K562 (cell line): ENCODE results near the gene ITLN1. TPM values are rescaled to one million over a fixed set of nuclear protein-coding genes. Genes with fewer than 3 reads are reported as not detected.

Experiments used
- ATAC-seq: fragments of 200-7000 bp; cut with Tn5 transposase; 3 replicates; pipeline ENCODE4 v1.9.1; 2020; ENCODE audit warnings: moderate library complexity
- BruUV-seq: library from RNA; stranded (reverse); fragments of 400-500 nt; replicated peaks from 2 replicates; lab custom pipeline; 2021; lab: Mats Ljungman, UMichigan
- CTCF ChIA-PET: fragments of 300-600 bp; formaldehyde crosslinking; extraction: SDS; loops from one replicate; lab custom pipeline; 2021; ENCODE audit warnings: low intra/inter-chr PET ratio; lab: Yijun Ruan, JAX
- POLR2A ChIA-PET: fragments of 300-600, 350-650 bp; sonication (Branson Sonifier 250); formaldehyde crosslinking; extraction: SDS; loops from one replicate; lab custom pipeline; 2021; ENCODE audit warnings: antibody characterized with exemption, inconsistent platforms; lab: Yijun Ruan, JAX
- DNase-seq, 4 experiments: peaks; one replicate each; pipeline versions ENCODE4 v3.0.0 to v3.0.0-alpha.2; 2011 to 2018; ENCODE audit warnings: low spot score in 3 of 4, mixed read lengths in 3 of 4; ENCODE audit errors: extremely low read depth in 1 of 4
- FAIRE-seq: peaks from 2 replicates; lab custom pipeline; 2011; peaks lifted over from hg19 to GRCh38; lab: Jason Lieb, UNC
- H2AFZ ChIP-seq: 2 replicates; pipeline ENCODE4 v1.6.0; 2011; ENCODE audit warnings: low read depth, low read length, control low read depth, inconsistent platforms
- H3K27ac ChIP-seq: fragments of 200-600 bp; 3 replicates; pipeline ENCODE4 v1.8.0; 2011; ENCODE audit warnings: low read depth, mild to moderate bottlenecking, control low read depth, inconsistent platforms, low read length, moderate library complexity, mixed read lengths; ENCODE audit errors: extremely low read depth
- H3K27me3 ChIP-seq, 2 experiments: fragments of 300-600 bp in 1 of 2; 2 replicates in 1 of 2; 3 replicates in 1 of 2; pipeline versions ENCODE4 v1.6.0 to v1.8.0; 2011; ENCODE audit warnings: inconsistent platforms in 2 of 2, low read length in 2 of 2, mild to moderate bottlenecking in 1 of 2, mixed read lengths in 1 of 2, moderate library complexity in 1 of 2; ENCODE audit not compliant: control insufficient read depth in 2 of 2, insufficient read depth in 2 of 2
- H3K36me3 ChIP-seq: fragments of 300-600 bp; 3 replicates; pipeline ENCODE4 v1.8.0; 2011; ENCODE audit warnings: mild to moderate bottlenecking, low read length, inconsistent platforms; ENCODE audit not compliant: control insufficient read depth, insufficient read depth
- H3K4me1 ChIP-seq, 2 experiments: fragments of 200-600 bp in 1 of 2; replicated peaks in 1 of 2; 2 replicates in 1 of 2; 3 replicates in 1 of 2; pipeline versions ENCODE4 v1.5.1 to v1.8.0; 2011; ENCODE audit warnings: inconsistent platforms in 2 of 2, low read length in 2 of 2, mild to moderate bottlenecking in 1 of 2, mixed read lengths in 1 of 2, moderate library complexity in 1 of 2; ENCODE audit not compliant: control insufficient read depth in 2 of 2, insufficient read depth in 2 of 2
- H3K4me2 ChIP-seq: 2 replicates; pipeline ENCODE4 v1.6.1; 2011; ENCODE audit warnings: low read length, control low read depth, inconsistent platforms, mixed read lengths; ENCODE audit not compliant: insufficient read depth
- H3K4me3 ChIP-seq: fragments of 200-600 bp; sonication (generic), shearing (Covaris generic); 2 replicates; pipeline ENCODE4 v1.5.1; 2016; ENCODE audit warnings: control low read depth, inconsistent platforms
- H3K79me2 ChIP-seq: fragments of 200-600 bp; 3 replicates; pipeline ENCODE4 v1.8.0; 2011; ENCODE audit warnings: low read length, inconsistent platforms; ENCODE audit not compliant: control insufficient read depth, insufficient read depth
- H3K9ac ChIP-seq, 2 experiments: 2 replicates each; pipeline versions ENCODE4 v1.6.0 to v1.6.1; 2011; ENCODE audit warnings: low read depth in 2 of 2, low read length in 2 of 2, control low read depth in 1 of 2, inconsistent platforms in 1 of 2, mild to moderate bottlenecking in 1 of 2, mixed read lengths in 1 of 2; ENCODE audit not compliant: insufficient read depth in 1 of 2
- H3K9me1 ChIP-seq: one replicate; pipeline ENCODE4 v1.6.0; 2011; ENCODE audit warnings: inconsistent platforms, mild to moderate bottlenecking, low read length, moderate library complexity; ENCODE audit not compliant: control insufficient read depth, insufficient read depth
- H3K9me3 ChIP-seq: replicated peaks from 2 replicates; pipeline ENCODE4 v1.5.1; 2011; ENCODE audit warnings: low read depth, low read length, inconsistent platforms; ENCODE audit not compliant: control insufficient read depth, insufficient read depth
- H4K20me1 ChIP-seq: replicated peaks from 2 replicates; pipeline ENCODE4 v1.6.1; 2011; ENCODE audit warnings: low read length, inconsistent platforms, mixed read lengths; ENCODE audit not compliant: control insufficient read depth, insufficient read depth
- COPS2 ChIP-seq: fragments of 450-650 bp; conservative IDR thresholded peaks from 2 replicates; pipeline ENCODE4 v1.6.1; 2016; ENCODE audit warnings: mild to moderate bottlenecking, moderate library complexity
- PKNOX1 ChIP-seq: fragments of 450-650 bp; IDR thresholded peaks from 2 replicates; pipeline ENCODE4 v1.6.1; 2016
- TCF7 ChIP-seq: sonication (generic); IDR thresholded peaks from 2 replicates; pipeline ENCODE4 v1.6.1; 2016; ENCODE audit warnings: antibody characterized with exemption, borderline replicate concordance
- ZNF263 ChIP-seq: sonication (generic); formaldehyde crosslinking; IDR thresholded peaks from 2 replicates; pipeline ENCODE4 v1.8.0; 2022; ENCODE audit warnings: mild to moderate bottlenecking, missing genetic modification reagents, borderline replicate concordance
- ZNF609 ChIP-seq: sonication (generic); formaldehyde crosslinking; IDR thresholded peaks from 2 replicates; pipeline ENCODE4 v1.8.1; 2023; ENCODE audit warnings: missing genetic modification reagents, mild to moderate bottlenecking, borderline replicate concordance
- WGBS: fragments of 100-300 bp; shearing (Covaris generic); methylation state at CpG from one replicate; pipeline ENCODE4 v1.1.6; 2016; ENCODE audit warnings: low coverage, mixed read lengths; ENCODE audit not compliant: insufficient coverage; ENCODE audit errors: missing lambda C conversion rate; 5-methylcytosine and 5-hydroxymethylcytosine counted together
- in situ Hi-C: fragments of 300-500 bp; cut with MboI; formaldehyde crosslinking; loops from 4 replicates; pipeline ENCODE4 v1.15.0; 2018; ENCODE audit warnings: inconsistent platforms, mixed read lengths
- intact Hi-C: fragments of 100-400 bp; cut with micrococcal nuclease; formaldehyde crosslinking; loops from 2 replicates; pipeline ENCODE4 v1.14.2; 2022
- polyA plus RNA-seq, 8 experiments: library from polyadenylated mRNA; depleted of rRNA in 4 of 8; stranded (reverse) in 5 of 8; unstranded in 3 of 8; fragments of >200 nt; fragmentation: Nextera tagmentation in 2 of 8; fragmentation: Illumina TruSeq in 1 of 8; extraction: Ambion mirVana in 2 of 8; extraction: Trizol in 1 of 8; gene quantifications; 2 replicates each; pipeline versions ENCODE4 v1.2.1 to v1.2.3, GENCODE V29; 2011 to 2014; ENCODE audit warnings: inconsistent platforms in 1 of 8, missing spikeins in 1 of 8
- total RNA-seq, 7 experiments: library from RNA; depleted of rRNA in 6 of 7; stranded (reverse); fragments of >200 nt in 6 of 7; fragmentation: Illumina TruSeq in 2 of 7; extraction: Trizol in 2 of 7; gene quantifications; 2 replicates each; pipeline versions ENCODE4 v1.2.1 to v1.2.3, GENCODE V29; 2011 to 2021; ENCODE audit warnings: low replicate concordance in 1 of 7

The ITLN1 gene
- total and polyA plus RNA-seq, 9 of the 15 experiments (the other 6 are each of a cell fraction or from before 2014, with no cell fraction given) = not detected

GRCh38 chr1:160876311-160876710 lies 8.7 kb downstream of the ITLN1 start:
- H3K27me3 ChIP-seq = peaks cover 7 to 41% of the 10 kb centered on the region in 2 experiments; a peak in 4 of 5 replicates

More at GRCh38 chr1:160876311-160876710, 8.7 kb downstream of the ITLN1 start:
- in situ Hi-C loops (no loop called here), intact Hi-C loops (no loop called here)
- Histone ChIP-seq H3K27ac (no peak overlapping the region), H2AFZ (no peak overlapping the region), H4K20me1 (no peaks in the 10 kb centered on the region), H3K79me2 (no peaks in the 10 kb centered on the region), H3K4me2 (no peak overlapping the region), H3K9ac (no peak overlapping the region), H3K9me3 (no peaks in the 10 kb centered on the region), H3K36me3 (no peaks in the 10 kb centered on the region), H3K9me1 (no peaks in the 10 kb centered on the region), H3K4me1 (no peaks in the 10 kb centered on the region), H3K4me3 (no peak overlapping the region)
- ChIA-PET POLR2A (no interaction called here), CTCF (no interaction called here)
- ATAC-seq (no peak), FAIRE-seq (no peak), DNase-seq (no peak)
- no TSS peak for BruUV-seq
- no peak for TF ChIP-seq ZNF609 (CRISPR knock-in tag)
- TF ChIP-seq COPS2 = no peak
- TF ChIP-seq TCF7 = no peak
- TF ChIP-seq PKNOX1 = no peak
- no peak for TF ChIP-seq ZNF263 (CRISPR knock-in tag)
- 0% methylated on average over 5 of the region's 5 CpGs for WGBS
